HepG2 (cell line): Measurements from ENCODE around the gene HSDL1. TPM values are rescaled to one million over a fixed set of nuclear protein-coding genes. Genes with fewer than 3 reads are reported as not detected.
A peak's percentile ranks its signal among the peaks of the same experiment; 100 is the strongest.

ENCODE experiments used
- DDIT3 ChIP-seq: sonication (generic); formaldehyde crosslinking; IDR thresholded peaks from 2 replicates; pipeline ENCODE4 v1.4.0; 2020; ENCODE audit warnings: mild to moderate bottlenecking, missing genetic modification reagents
- FOSL2 ChIP-seq: sonication (generic); formaldehyde crosslinking; IDR thresholded peaks from 2 replicates; pipeline ENCODE4 v1.4.0; 2020; ENCODE audit warnings: missing genetic modification reagents
- GABPB1 ChIP-seq: IDR thresholded peaks from 2 replicates; pipeline ENCODE4 v1.6.1; 2016; ENCODE audit warnings: mild to moderate bottlenecking, missing genetic modification reagents, moderate library complexity, missing compliant biosample characterization
- HMGA1 ChIP-seq: sonication (generic); formaldehyde crosslinking; conservative IDR thresholded peaks from 2 replicates; pipeline ENCODE4 v1.4.0; 2020; ENCODE audit warnings: missing genetic modification reagents
- HNF1B ChIP-seq: sonication (generic); formaldehyde crosslinking; IDR thresholded peaks from 2 replicates; pipeline ENCODE4 v1.5.1; 2020; ENCODE audit warnings: mild to moderate bottlenecking, moderate library complexity, missing genetic modification reagents
- MTA1 ChIP-seq: sonication (generic); formaldehyde crosslinking; IDR thresholded peaks from 2 replicates; pipeline ENCODE4 v1.4.0; 2020; ENCODE audit warnings: missing genetic modification reagents, mild to moderate bottlenecking, borderline replicate concordance
- PLSCR1 ChIP-seq: sonication (generic); formaldehyde crosslinking; IDR thresholded peaks from 2 replicates; pipeline ENCODE4 v1.5.0; 2020; ENCODE audit warnings: missing genetic modification reagents, mild to moderate bottlenecking, borderline replicate concordance
- RAD51 ChIP-seq: fragments of 450-650 bp; IDR thresholded peaks from 2 replicates; pipeline ENCODE4 v1.6.1; 2016; ENCODE audit warnings: borderline replicate concordance
- SNAPC2 ChIP-seq: sonication (generic); formaldehyde crosslinking; IDR thresholded peaks from 2 replicates; pipeline ENCODE4 v1.8.1; 2022; ENCODE audit warnings: mild to moderate bottlenecking, missing genetic modification reagents
- XBP1 ChIP-seq: sonication (generic); formaldehyde crosslinking; IDR thresholded peaks from 2 replicates; pipeline ENCODE4 v1.5.0; 2020; ENCODE audit warnings: missing genetic modification reagents
- ZBTB44 ChIP-seq: sonication (generic); formaldehyde crosslinking; IDR thresholded peaks from 2 replicates; pipeline ENCODE4 v1.4.0; 2020; ENCODE audit warnings: missing genetic modification reagents
- ZFP36L2 ChIP-seq: sonication (generic); formaldehyde crosslinking; IDR thresholded peaks from 2 replicates; pipeline ENCODE4 v1.4.0; 2020; ENCODE audit warnings: missing genetic modification reagents
- ZNF263 ChIP-seq: sonication (generic); formaldehyde crosslinking; IDR thresholded peaks from 2 replicates; pipeline ENCODE4 v1.4.0; 2020; ENCODE audit warnings: missing genetic modification reagents
- ZNF264 ChIP-seq: sonication (generic); formaldehyde crosslinking; IDR thresholded peaks from 2 replicates; pipeline ENCODE4 v1.4.0; 2020; ENCODE audit warnings: missing genetic modification reagents
- ZNF281 ChIP-seq: sonication (generic); formaldehyde crosslinking; IDR thresholded peaks from 2 replicates; pipeline ENCODE4 v1.4.0; 2020; ENCODE audit warnings: missing genetic modification reagents, borderline replicate concordance
- ZNF607 ChIP-seq: sonication (generic); formaldehyde crosslinking; IDR thresholded peaks from 2 replicates; pipeline ENCODE4 v1.5.1; 2020; ENCODE audit warnings: missing genetic modification reagents, mild to moderate bottlenecking, borderline replicate concordance
- ZNF687 ChIP-seq: sonication (generic); formaldehyde crosslinking; IDR thresholded peaks from 2 replicates; pipeline ENCODE4 v1.5.1; 2020; ENCODE audit warnings: mild to moderate bottlenecking, missing genetic modification reagents, moderate library complexity
- polyA plus RNA-seq, 8 experiments: library from polyadenylated mRNA; depleted of rRNA in 3 of 8; stranded (reverse) in 7 of 8; unstranded in 1 of 8; fragments of >200 nt; fragmentation: Illumina TruSeq in 4 of 8; extraction: Trizol in 4 of 8; gene quantifications; 2 replicates each; pipeline versions ENCODE4 v1.2.1 to v1.2.3, GENCODE V29; 2011 to 2016; ENCODE audit warnings: low read depth in 4 of 8, missing spikeins in 1 of 8, mixed read lengths in 1 of 8; ENCODE audit not compliant: insufficient read depth in 1 of 8
- total RNA-seq, 5 experiments: library from RNA; depleted of rRNA; stranded (reverse); fragments of >200 nt; fragmentation: Illumina TruSeq; extraction: Trizol; gene quantifications; 2 replicates each; pipeline ENCODE4 v1.2.3, GENCODE V29; 2016; ENCODE audit warnings: low read depth in 1 of 5

HSDL1 gene
- total and polyA plus RNA-seq, 2 of the 13 experiments (the other 11 are each of a cell fraction or from before 2014, with no cell fraction given) = 49.2 to 49.7 TPM

- TF ChIP-seq ZNF687 (CRISPR knock-in tag) = peak; percentile 96
- TF ChIP-seq PLSCR1 (CRISPR knock-in tag) = no peak
- TF ChIP-seq ZBTB44 = no peak; the same call in 1 of the 2 replicates
- no peak; the same call in 1 of the 2 replicates for TF ChIP-seq ZNF264 (CRISPR knock-in tag)
- no peak; the same call in 1 of the 2 replicates for TF ChIP-seq ZNF281 (CRISPR knock-in tag)
- TF ChIP-seq MTA1 (CRISPR knock-in tag) = peak; percentile 13; the same call in 1 of the 2 replicates
- peak; percentile 84 for TF ChIP-seq GABPB1 (CRISPR knock-in tag)
- TF ChIP-seq ZFP36L2 (CRISPR knock-in tag) = no peak
- TF ChIP-seq DDIT3 = no peak
- 0 out of 2 replicates have a peak, but pooled peaks have one; percentile 8 for TF ChIP-seq ZNF263 (CRISPR knock-in tag)
- peak; percentile 38; the same call in 1 of the 2 replicates for TF ChIP-seq FOSL2 (CRISPR knock-in tag)
- no peak for TF ChIP-seq XBP1
- TF ChIP-seq HNF1B (CRISPR knock-in tag) = no peak; the same call in none of the 2 replicates
- peak; percentile 92 for TF ChIP-seq ZNF607
- TF ChIP-seq HMGA1 (CRISPR knock-in tag) = no peak
- peak; percentile 52; the same call in 1 of the 2 replicates for TF ChIP-seq SNAPC2 (CRISPR knock-in tag)
- no peak for TF ChIP-seq RAD51
Observed at GRCh38 chr16:84116720-84117493, 28.1 kb downstream of the HSDL1 start, which contains the start of gene MBTPS1 (continued).
